ACC112 (cell line): ENCODE results near the gene MYPN.
"Not testable (repeated sequence)": the region's sequence is repeated elsewhere in the genome, so short reads cannot be mapped to it uniquely, and the experiment has no call there.

Source experiments
- H2AFZ ChIP-seq: fragments of 200-600 bp; sonication (generic); one replicate; pipeline ENCODE4 v1.6.0; 2017; ENCODE audit warnings: antibody characterized with exemption, low read length; ENCODE audit not compliant: unreplicated experiment
- H3K27ac ChIP-seq: fragments of 200-600 bp; sonication (generic); 2 replicates; pipeline ENCODE4 v1.5.1; 2014; ENCODE audit warnings: low read depth, mild to moderate bottlenecking, antibody characterized with exemption, low read length, moderate library complexity
- H3K27me3 ChIP-seq: fragments of 200-600 bp; sonication (generic); 2 replicates; pipeline ENCODE4 v1.6.1; 2014; ENCODE audit warnings: mild to moderate bottlenecking, antibody characterized with exemption, low read length, moderate library complexity, mixed read lengths; ENCODE audit not compliant: insufficient read depth
- H3K36me3 ChIP-seq: fragments of 200-600 bp; sonication (generic); 2 replicates; pipeline ENCODE4 v1.6.1; 2016; ENCODE audit warnings: mild to moderate bottlenecking, antibody characterized with exemption, low read length, moderate library complexity, mixed read lengths; ENCODE audit not compliant: insufficient read depth
- H3K4me1 ChIP-seq: fragments of 200-600 bp; sonication (generic); one replicate; pipeline ENCODE4 v1.6.1; 2016; ENCODE audit warnings: low read length, mixed read lengths; ENCODE audit not compliant: insufficient read depth, unreplicated experiment, control insufficient read depth
- H3K4me3 ChIP-seq: fragments of 200-600 bp; sonication (generic); 2 replicates; pipeline ENCODE4 v1.5.1; 2014; ENCODE audit warnings: mild to moderate bottlenecking, low read depth, low read length
- H3K79me2 ChIP-seq: fragments of 200-600 bp; sonication (generic); one replicate; pipeline ENCODE4 v1.6.0; 2016; ENCODE audit warnings: low read length; ENCODE audit not compliant: control insufficient read depth, unreplicated experiment, insufficient read depth

The MYPN gene

DNA sequence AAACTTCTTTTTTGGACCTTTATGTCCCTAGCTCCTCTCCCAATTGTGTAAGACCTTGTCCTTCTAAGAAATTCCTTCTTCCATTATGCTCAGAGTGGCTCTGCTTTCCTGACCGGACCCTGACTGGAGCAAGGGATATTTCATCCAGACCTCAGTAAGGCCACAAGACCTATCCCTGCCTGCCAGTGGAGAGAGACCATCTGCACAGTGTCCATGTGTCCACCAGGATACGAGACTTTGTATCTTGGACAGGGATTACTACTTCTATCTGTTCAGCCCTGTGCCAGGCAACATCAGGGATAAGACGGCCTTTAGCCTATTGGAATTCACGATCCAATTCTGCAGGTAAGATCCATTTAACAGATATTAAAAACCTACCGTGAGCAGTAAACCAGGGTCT is 129.8 kb downstream of the MYPN start:
- Histone ChIP-seq H2AFZ (no peak overlapping the region), H3K79me2 (no peaks in the 10 kb centered on the region), H3K36me3 (no peaks in the 10 kb centered on the region), H3K4me3 (no peak overlapping the region), H3K27me3 (no peaks in the 10 kb centered on the region), H3K27ac (no peak overlapping the region), H3K4me1 (no peaks in the 10 kb centered on the region)

DNA sequence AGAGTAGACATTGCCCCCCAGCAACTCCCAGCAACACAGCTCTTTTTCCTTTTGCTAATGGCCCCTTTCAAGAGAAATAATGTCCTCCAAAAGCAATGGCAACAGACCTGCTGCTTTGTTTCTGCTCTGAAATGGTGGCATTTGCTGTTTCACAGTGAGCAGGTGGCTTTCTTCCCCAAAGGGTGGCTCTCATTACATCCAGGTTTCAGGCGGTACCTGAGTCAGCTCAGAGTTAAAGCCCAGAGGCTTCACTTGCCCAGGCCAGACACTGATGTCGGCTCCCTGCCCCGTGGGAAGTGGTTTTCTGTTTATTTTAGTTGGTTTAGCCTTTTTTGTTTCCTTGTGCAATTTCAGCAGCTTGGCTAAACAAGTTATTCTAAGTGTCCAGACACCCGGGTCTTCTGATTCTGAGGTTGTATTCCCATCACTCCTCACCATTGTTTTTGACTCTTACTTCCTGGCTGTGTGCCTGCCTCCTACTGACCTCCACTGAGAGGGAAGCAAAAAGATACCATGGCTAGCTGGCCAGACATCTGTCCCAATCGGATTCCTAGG is 130.4 kb downstream of the MYPN start:
- Histone ChIP-seq H3K4me3 (no peak overlapping the region), H3K27ac (no peak overlapping the region), H2AFZ (no peak overlapping the region)

DNA sequence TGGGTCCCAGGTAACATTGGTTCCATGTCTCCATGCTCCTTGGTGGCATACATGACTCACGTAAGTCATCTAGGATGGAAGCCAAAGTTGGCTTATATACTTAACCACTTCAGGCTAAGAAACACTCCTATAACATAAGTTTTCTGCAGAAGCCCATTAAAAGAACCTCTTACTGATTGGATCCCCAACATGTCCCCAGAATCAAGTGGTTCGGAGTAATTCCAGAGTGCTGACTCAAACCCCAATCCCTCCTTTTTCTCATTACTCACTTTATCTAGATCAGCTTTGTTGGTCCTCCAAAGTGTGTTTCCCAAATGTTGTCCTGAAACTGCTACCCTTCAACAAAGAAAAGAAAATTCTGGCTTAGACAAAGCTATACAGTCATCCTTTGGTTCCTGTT is 132.8 kb downstream of the MYPN start:
- Histone ChIP-seq H3K4me3 (no peak overlapping the region), H3K4me1 (no peaks in the 10 kb centered on the region), H2AFZ (no peak overlapping the region), H3K79me2 (no peaks in the 10 kb centered on the region), H3K27ac (no peak overlapping the region), H3K36me3 (no peaks in the 10 kb centered on the region), H3K27me3 (no peaks in the 10 kb centered on the region)

More for the DNA sequence above, 130.4 kb downstream of the MYPN start:
- Histone ChIP-seq H3K4me1 (no peaks in the 10 kb centered on the region), H3K79me2 (no peaks in the 10 kb centered on the region), H3K27me3 (no peaks in the 10 kb centered on the region), H3K36me3 (no peaks in the 10 kb centered on the region)

DNA sequence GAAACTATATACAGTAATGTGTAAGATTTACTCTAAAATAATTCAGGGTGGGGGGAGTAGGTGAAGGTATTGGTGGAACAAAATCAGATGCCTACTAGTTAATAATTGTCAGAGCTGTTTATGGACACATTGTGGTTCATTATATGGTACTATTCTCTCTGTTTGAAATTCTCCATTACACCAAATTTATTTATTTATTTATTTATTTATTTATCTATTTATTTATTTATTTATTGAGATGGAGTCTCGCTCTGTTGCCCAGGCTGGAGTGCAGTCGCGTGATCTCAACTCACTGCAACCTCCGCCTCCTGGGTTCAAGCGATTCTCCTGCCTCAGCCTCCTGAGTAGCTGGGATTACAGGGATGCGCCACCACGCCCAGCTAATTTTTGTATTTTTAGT is 137.1 kb downstream of the MYPN start:
- H3K4me1 ChIP-seq, H3K4me3 ChIP-seq, H3K36me3 ChIP-seq, H3K27me3 ChIP-seq, H3K27ac ChIP-seq, H2AFZ ChIP-seq, H3K79me2 ChIP-seq: not testable (repeated sequence)

DNA sequence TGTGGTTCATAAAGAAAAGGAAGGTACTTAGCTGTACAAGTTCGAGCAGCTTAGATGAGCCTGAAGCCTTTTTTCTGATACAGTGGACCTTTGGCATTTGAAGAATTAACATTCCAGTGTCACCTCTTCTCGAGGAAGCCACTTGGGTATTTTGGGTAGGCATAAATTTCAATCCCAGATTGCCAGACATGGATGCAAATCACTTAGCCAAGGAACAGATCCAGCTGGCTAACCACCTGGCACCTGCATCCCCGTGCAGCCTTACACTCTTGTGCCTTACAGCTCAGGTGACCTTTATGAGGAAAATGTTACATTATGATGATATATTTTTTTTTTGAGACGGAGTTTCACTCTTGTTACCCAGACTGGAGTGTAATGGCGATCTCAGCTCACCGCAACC is 138.6 kb downstream of the MYPN start:
- Histone ChIP-seq H3K27ac (no peak overlapping the region), H3K4me3 (no peak overlapping the region), H3K27me3 (0 out of 2 replicates have a peak, but pooled peaks cover under 1% of the 10 kb centered on the region), H2AFZ (no peak overlapping the region), H3K36me3 (no peaks in the 10 kb centered on the region), H3K79me2 (no peaks in the 10 kb centered on the region), H3K4me1 (no peaks in the 10 kb centered on the region)

DNA sequence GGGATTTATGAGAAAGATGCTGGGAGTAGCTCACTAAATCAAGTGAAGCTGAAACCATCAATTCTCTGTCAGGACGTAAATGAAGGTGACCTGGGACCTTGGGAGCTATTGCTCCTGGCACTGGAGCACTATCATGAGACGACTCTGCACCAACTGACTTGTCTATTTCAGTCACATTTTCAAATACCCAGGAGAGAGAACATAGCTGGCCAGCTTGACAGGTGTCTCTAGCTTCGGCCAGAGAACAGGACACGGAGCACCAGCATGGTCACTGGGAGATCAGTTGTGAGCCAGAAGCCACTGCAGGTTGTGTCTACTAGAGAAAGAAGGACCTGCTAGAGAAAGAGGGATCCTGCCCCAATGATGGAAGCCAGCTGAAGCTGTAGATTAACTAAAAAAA is 140.0 kb downstream of the MYPN start:
- Histone ChIP-seq H3K79me2 (no peaks in the 10 kb centered on the region), H3K36me3 (no peaks in the 10 kb centered on the region), H3K27ac (no peak overlapping the region), H3K4me3 (no peak overlapping the region), H3K27me3 (peaks cover 11% of the 10 kb centered on the region; the same call in 1 of the 2 replicates), H2AFZ (no peak overlapping the region), H3K4me1 (no peaks in the 10 kb centered on the region)

DNA sequence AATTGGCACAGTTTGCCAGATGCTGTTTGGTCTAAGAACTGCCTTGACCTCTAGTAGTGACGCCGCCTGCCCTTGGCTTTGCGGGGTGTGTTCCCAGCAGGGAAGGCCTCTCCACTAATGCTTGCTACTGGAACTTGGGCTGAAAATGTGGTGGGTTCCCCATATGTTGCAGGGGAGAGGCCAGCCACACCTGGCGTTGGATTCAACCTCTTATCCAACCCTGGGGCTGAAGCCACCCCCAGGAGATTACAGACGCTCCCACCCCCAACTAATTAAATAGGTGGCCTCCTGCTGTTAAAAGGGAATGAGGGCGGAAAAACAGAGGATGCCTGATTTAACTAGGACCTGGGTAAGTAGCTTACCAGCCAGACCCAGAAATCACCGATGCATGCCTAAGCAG is 141.9 kb downstream of the MYPN start:
- no peak overlapping the region for H2AFZ ChIP-seq
- no peak overlapping the region for H3K4me3 ChIP-seq
- no peak overlapping the region for H3K27ac ChIP-seq
- no peaks in the 10 kb centered on the region for H3K36me3 ChIP-seq
- peaks cover 11% of the 10 kb centered on the region for H3K27me3 ChIP-seq
- H3K4me1 ChIP-seq: no peaks in the 10 kb centered on the region
- H3K79me2 ChIP-seq: no peaks in the 10 kb centered on the region

DNA sequence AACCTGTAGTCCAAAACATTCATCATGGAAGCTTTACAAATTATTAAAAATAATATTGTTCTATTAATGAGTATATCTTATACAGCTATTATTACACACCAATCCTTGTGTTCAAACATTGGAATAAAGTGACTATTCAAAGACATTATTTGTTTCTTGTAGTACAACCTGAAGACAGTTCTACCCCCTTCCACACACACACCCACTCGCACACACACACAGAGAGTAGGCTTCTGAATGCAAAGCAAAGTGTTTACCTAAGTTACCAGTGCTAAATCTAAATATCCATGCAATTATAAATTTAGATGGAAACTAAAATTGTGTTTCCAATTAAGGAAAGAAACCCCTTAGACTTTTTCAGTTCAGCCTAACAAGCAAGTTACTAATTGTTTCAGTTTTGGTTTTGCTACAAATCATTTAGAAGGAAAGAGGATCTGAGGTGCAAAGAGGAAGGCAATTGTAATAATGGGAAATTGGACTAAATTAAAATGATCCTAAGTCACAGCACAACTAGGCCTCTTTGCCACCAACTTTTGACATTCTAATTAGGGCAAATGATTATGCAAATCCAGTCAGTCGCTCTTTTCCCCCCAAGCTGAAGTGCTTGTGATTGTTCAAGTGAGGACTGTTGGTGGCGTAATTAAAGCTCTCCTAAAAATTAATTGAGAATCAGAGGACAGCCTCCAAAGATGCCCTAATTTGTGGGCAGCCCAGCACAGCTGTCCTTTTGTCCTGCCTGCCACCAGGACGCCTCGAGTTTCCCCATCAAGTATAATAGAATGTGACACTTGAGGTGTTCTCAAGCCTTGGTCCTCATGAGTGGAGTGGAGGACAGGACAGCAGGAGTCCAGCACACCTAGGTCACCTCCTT is 142.6 kb downstream of the MYPN start:
- Histone ChIP-seq H3K4me1 (no peaks in the 10 kb centered on the region), H2AFZ (no peak overlapping the region), H3K27me3 (peaks cover 11% of the 10 kb centered on the region), H3K27ac (no peak overlapping the region), H3K79me2 (no peaks in the 10 kb centered on the region), H3K36me3 (no peaks in the 10 kb centered on the region), H3K4me3 (no peak overlapping the region)

DNA sequence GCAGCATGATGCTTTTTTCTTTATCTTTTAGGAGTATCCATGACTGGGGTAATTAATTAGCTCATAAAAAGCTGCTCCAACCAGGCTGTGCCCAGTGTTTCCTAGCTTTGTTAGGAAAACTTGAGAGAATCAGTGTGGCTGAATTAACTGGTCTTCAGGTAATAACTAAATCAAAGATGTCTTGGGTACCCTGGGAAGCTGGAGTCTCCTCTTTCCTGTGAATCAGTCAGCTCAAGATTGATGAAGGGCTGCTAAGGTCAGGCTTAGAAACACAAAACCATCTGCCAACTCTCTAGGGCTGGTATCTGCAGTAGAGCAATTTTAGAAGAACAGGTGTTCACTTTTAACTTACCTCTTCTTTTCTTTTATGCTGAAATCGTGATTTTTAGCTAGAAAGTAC is 144.1 kb downstream of the MYPN start:
- no peaks in the 10 kb centered on the region for H3K36me3 ChIP-seq

DNA sequence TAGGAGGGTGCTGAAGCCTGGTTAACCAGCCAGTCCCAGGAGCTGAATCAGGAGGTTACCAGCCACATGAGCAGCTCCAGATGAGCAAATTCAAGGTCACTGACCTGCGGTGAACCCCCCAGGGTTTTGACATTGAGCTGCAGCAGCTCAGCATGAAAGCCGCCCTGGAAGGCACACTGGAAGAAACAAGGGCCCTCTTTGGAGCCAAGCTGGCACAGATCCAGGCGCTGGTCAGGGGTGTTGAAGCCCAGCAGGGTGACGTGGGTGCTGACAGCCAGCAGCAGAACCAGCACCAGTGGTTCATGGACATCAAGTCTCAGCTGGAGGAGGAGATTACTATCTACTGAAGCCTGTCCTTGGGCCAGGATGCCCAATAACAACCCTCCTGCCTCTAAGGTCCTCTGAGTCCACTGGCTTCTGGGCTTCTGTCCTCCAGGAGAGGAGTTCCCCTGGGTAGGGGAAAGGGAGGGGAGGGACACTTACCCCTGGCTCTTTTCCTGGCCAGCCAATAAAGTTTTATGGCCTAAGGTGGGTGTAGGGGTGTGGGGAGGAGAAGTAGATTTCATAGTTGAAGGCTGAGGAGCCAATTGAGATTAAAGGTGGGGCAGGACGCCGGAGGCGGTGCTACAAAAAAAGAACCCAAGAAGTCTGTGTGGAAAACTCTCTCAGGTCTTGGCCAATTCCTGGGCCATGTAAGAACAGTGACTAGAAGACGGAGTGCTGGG is 152.0 kb downstream of the MYPN start:
- Histone ChIP-seq H3K4me1 (no peaks in the 10 kb centered on the region), H3K79me2 (no peaks in the 10 kb centered on the region), H3K36me3 (no peaks in the 10 kb centered on the region), H3K27ac (no peak overlapping the region), H2AFZ (no peak overlapping the region), H3K27me3 (no peaks in the 10 kb centered on the region), H3K4me3 (no peak overlapping the region)

More for the DNA sequence above, 144.1 kb downstream of the MYPN start:
- Histone ChIP-seq H3K4me1 (no peaks in the 10 kb centered on the region), H2AFZ (no peak overlapping the region), H3K4me3 (no peak overlapping the region), H3K79me2 (no peaks in the 10 kb centered on the region), H3K27ac (no peak overlapping the region), H3K27me3 (peaks cover 11% of the 10 kb centered on the region)
